ENCODE measurements around the gene PPP2R2B.

- TF ChIP-seq EP300 (IDR thresholded peaks at IDR 0.05; ENCODE audit: borderline replicate concordance) (no peak), YY1 (IDR thresholded peaks at IDR 0.05; ENCODE audit: low read depth) (no peak), RAD21 (IDR thresholded peaks at IDR 0.05; ENCODE audit: low read depth) (no peak), REST (IDR thresholded peaks at IDR 0.05; ENCODE audit: low read depth) (no peak), CEBPB (IDR thresholded peaks at IDR 0.05) (no peak), NFIC (IDR thresholded peaks at IDR 0.05) (no peak), TCF12 (IDR thresholded peaks at IDR 0.05; ENCODE audit: low read depth) (no peak)
- TF ChIP-seq, protein P1, sequence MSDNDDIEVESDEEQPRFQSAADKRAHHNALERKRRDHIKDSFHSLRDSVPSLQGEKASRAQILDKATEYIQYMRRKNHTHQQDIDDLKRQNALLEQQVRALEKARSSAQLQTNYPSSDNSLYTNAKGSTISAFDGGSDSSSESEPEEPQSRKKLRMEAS (IDR thresholded peaks at IDR 0.05) = no peak
These were observed 10.6 kb upstream of the PPP2R2B start for GRCh38 chr5:146889169-146889568.
